Measurements from ENCODE around the gene MED26. TPM values are rescaled to one million over a fixed set of nuclear protein-coding genes. Genes with fewer than 3 reads are reported as not detected.

MED26 gene
- total and polyA plus RNA-seq, 9 of the 15 experiments (the other 6 are each of a cell fraction or from before 2014, with no cell fraction given), result 0.71 to 15.1 (median 6.2) TPM

- Histone ChIP-seq H4K20me1 (replicated peaks; ENCODE audit: control insufficient read depth, insufficient read depth, low read length) (peaks cover 36% of the 10 kb centered on the region), H3K4me1 (replicated peaks in 1 of 2; ENCODE audit: control insufficient read depth in 2 of 2, insufficient read depth in 2 of 2, low read length in 2 of 2) (peaks cover 79 to 90% of the 10 kb centered on the region in 2 experiments), H3K79me2 (ENCODE audit: control insufficient read depth, insufficient read depth, low read length) (peaks cover 99% of the 10 kb centered on the region), H3K27ac (ENCODE audit: extremely low read depth, low read depth, low read length) (peak overlapping the region; percentile 66; the same call in 2 of the 3 replicates), H2AFZ (ENCODE audit: low read depth, low read length) (no peak overlapping the region), H3K9me3 (replicated peaks; ENCODE audit: control insufficient read depth, insufficient read depth, low read depth, low read length) (no peaks in the 10 kb centered on the region), H3K9ac (ENCODE audit: insufficient read depth in 1 of 2, low read depth in 2 of 2, low read length in 2 of 2) (peak overlapping the region; percentile 49 to 85), H3K4me2 (ENCODE audit: insufficient read depth, low read length) (peak overlapping the region; percentile 91), H3K4me3 (peak overlapping the region; percentile 27; the same call in 1 of the 2 replicates), H3K9me1 (ENCODE audit: control insufficient read depth, insufficient read depth, low read length) (peaks cover 4% of the 10 kb centered on the region), H3K36me3 (ENCODE audit: control insufficient read depth, insufficient read depth, low read length) (peaks cover 24% of the 10 kb centered on the region; the same call in 2 of the 3 replicates), H3K27me3 (ENCODE audit: control insufficient read depth in 2 of 2, insufficient read depth in 2 of 2, low read length in 2 of 2) (no peaks in the 10 kb centered on the region; a peak in 1 of 5 replicates)
- peak in 3 of 4 experiments; percentile 36 to 43 (median 42) for DNase-seq (ENCODE audit: extremely low read depth in 1 of 4, low spot score in 3 of 4)
- TF ChIP-seq MAZ (CRISPR knock-in tag; conservative IDR thresholded peaks at IDR 0.05 in 1 of 2, IDR thresholded peaks at IDR 0.05 in 1 of 2) (0 out of 4 replicates have a peak, but pooled peaks of 1 of the 2 experiments have one; percentile 16), BRD9 (IDR thresholded peaks at IDR 0.05; ENCODE audit: low read depth, partially characterized antibody) (no peak)
- TF ChIP-seq, protein P1, sequence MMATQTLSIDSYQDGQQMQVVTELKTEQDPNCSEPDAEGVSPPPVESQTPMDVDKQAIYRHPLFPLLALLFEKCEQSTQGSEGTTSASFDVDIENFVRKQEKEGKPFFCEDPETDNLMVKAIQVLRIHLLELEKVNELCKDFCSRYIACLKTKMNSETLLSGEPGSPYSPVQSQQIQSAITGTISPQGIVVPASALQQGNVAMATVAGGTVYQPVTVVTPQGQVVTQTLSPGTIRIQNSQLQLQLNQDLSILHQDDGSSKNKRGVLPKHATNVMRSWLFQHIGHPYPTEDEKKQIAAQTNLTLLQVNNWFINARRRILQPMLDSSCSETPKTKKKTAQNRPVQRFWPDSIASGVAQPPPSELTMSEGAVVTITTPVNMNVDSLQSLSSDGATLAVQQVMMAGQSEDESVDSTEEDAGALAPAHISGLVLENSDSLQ (IDR thresholded peaks at IDR 0.05), result peak; percentile 47; the same call in 1 of the 2 replicates
- 65% methylated on average over 13 of the region's 13 CpGs for WGBS (ENCODE audit: insufficient coverage, low coverage, missing lambda C conversion rate)
- ChIA-PET POLR2A (interaction anchor here (0.8 to 1.6 kb wide), 8 partner anchors 11 to 70 kb away, joined by 3 to 8 read pairs (median 4); partner anchors contain the start of gene SLC35E1), CTCF (ENCODE audit: low intra/inter-chr PET ratio) (no interaction called here)
- no TSS peak for BruUV-seq (replicated peaks)
- FAIRE-seq, result no peak
- ATAC-seq, result no peak; the same call in 2 of the 3 replicates
- in situ Hi-C loops (cut with MboI) (no loop called here), intact Hi-C loops (cut with micrococcal nuclease) (no loop called here)
Observed at GRCh38 chr19:16585094-16585801, 42.8 kb downstream of the MED26 start.

Data from K562 (cell line).